HG03280 (cell line): ENCODE results near the gene FAAH2.
"Not testable (repeated sequence)": the region's sequence is repeated elsewhere in the genome, so short reads cannot be mapped to it uniquely, and the experiment has no call there.

Source experiments
- ATAC-seq: cut with Tn5 transposase; IDR thresholded peaks from one replicate; pipeline ENCODE4 v1.9.1; 2021; ENCODE audit warnings: mild to moderate bottlenecking, moderate library complexity; ENCODE audit not compliant: unreplicated experiment

The FAAH2 gene

GRCh38 chrX:57286507-57287251, at the start of gene FAAH2:
Gene FAAH2 (plus strand): TSS chrX:57286706. CDS start chrX:57286826, 120 bp downstream.
- peak; percentile 94 for ATAC-seq

GRCh38 chrX:57241967-57242366, 44.5 kb upstream of the FAAH2 start:
- no peak for ATAC-seq

- no peak for ATAC-seq
These were observed 34.5 kb upstream of the FAAH2 start for GRCh38 chrX:57251965-57252364.

- ATAC-seq = no peak
These were observed 21.4 kb upstream of the FAAH2 start for GRCh38 chrX:57265126-57265525.

GRCh38 chrX:57266275-57266674, 20.2 kb upstream of the FAAH2 start:
- ATAC-seq = no peak

- no peak for ATAC-seq
These were observed 19.6 kb upstream of the FAAH2 start for GRCh38 chrX:57266871-57267270.

- no peak for ATAC-seq
These were observed 19.2 kb upstream of the FAAH2 start for GRCh38 chrX:57267308-57267707.

- no peak for ATAC-seq
These were observed 15.5 kb upstream of the FAAH2 start for GRCh38 chrX:57270980-57271379.

GRCh38 chrX:57282568-57282967, 3.9 kb upstream of the FAAH2 start:
- no peak for ATAC-seq

GRCh38 chrX:57285001-57285400, 1.5 kb upstream of the FAAH2 start:
- no peak for ATAC-seq

- ATAC-seq = no peak
These were observed 2.6 kb downstream of the FAAH2 start for GRCh38 chrX:57289089-57289488.

GRCh38 chrX:57294961-57295360, 8.5 kb downstream of the FAAH2 start:
- ATAC-seq = no peak

- ATAC-seq = not testable (repeated sequence)
These were observed 9.2 kb downstream of the FAAH2 start for GRCh38 chrX:57295679-57296078.

GRCh38 chrX:57313583-57314215, 27.2 kb downstream of the FAAH2 start:
- no peak for ATAC-seq

GRCh38 chrX:57329008-57329407, 42.5 kb downstream of the FAAH2 start:
- ATAC-seq = no peak

GRCh38 chrX:57335790-57336189, 49.3 kb downstream of the FAAH2 start:
- ATAC-seq = not testable (repeated sequence)

GRCh38 chrX:57353472-57354132, 67.1 kb downstream of the FAAH2 start:
- ATAC-seq = no peak

GRCh38 chrX:57364145-57364544, 77.6 kb downstream of the FAAH2 start:
- no peak for ATAC-seq

GRCh38 chrX:57366430-57366829, 79.9 kb downstream of the FAAH2 start:
- no peak for ATAC-seq

- no peak for ATAC-seq
These were observed 81.1 kb downstream of the FAAH2 start for GRCh38 chrX:57367649-57368048.

- ATAC-seq = no peak
These were observed 81.7 kb downstream of the FAAH2 start for GRCh38 chrX:57368158-57368557.

- no peak for ATAC-seq
These were observed 92.8 kb downstream of the FAAH2 start for GRCh38 chrX:57379296-57379695.
